Measurements from ENCODE around the gene MAST2. TPM values are rescaled to one million over a fixed set of nuclear protein-coding genes. Genes with fewer than 3 reads are reported as not detected.

Gene MAST2
- total and polyA plus RNA-seq, 9 of the 15 experiments (the other 6 are each of a cell fraction or from before 2014, with no cell fraction given), result 0.73 to 32.0 (median 17.8) TPM

GRCh38 chr1:46036894-46037839, 233.8 kb downstream of the MAST2 start (continued):
- TF ChIP-seq CHD7 (IDR thresholded peaks at IDR 0.05; ENCODE audit: low read depth, low read length) (peak; percentile 29), SP1 (CRISPR knock-in tag; IDR thresholded peaks at IDR 0.05) (peak; percentile 76; the same call in 1 of the 2 replicates), GTF2A2 (tag; IDR thresholded peaks at IDR 0.05) (no peak), CUX1 (CRISPR knock-in tag; IDR thresholded peaks at IDR 0.05) (no peak), MAZ (CRISPR knock-in tag; conservative IDR thresholded peaks at IDR 0.05 in 1 of 2, IDR thresholded peaks at IDR 0.05 in 1 of 2) (peak; percentile 66 to 80), PHF20 (IDR thresholded peaks at IDR 0.05; ENCODE audit: partially characterized antibody) (no peak), ZNF134 (CRISPR knock-in tag; conservative IDR thresholded peaks at IDR 0.05) (no peak), RBM22 (IDR thresholded peaks at IDR 0.05; ENCODE audit: low read depth, low read length, poor library complexity, severe bottlenecking) (no peak), WHSC1 (IDR thresholded peaks at IDR 0.05; ENCODE audit: low read length) (no peak)
